GM21515 (cell line): ENCODE results near the gene NPY4R.
"Not testable (repeated sequence)": the region's sequence is repeated elsewhere in the genome, so short reads cannot be mapped to it uniquely, and the experiment has no call there.

Experiments used
- ATAC-seq: cut with Tn5 transposase; IDR thresholded peaks from one replicate; pipeline ENCODE4 v1.9.1; 2021; ENCODE audit not compliant: unreplicated experiment

The NPY4R gene, protein sequence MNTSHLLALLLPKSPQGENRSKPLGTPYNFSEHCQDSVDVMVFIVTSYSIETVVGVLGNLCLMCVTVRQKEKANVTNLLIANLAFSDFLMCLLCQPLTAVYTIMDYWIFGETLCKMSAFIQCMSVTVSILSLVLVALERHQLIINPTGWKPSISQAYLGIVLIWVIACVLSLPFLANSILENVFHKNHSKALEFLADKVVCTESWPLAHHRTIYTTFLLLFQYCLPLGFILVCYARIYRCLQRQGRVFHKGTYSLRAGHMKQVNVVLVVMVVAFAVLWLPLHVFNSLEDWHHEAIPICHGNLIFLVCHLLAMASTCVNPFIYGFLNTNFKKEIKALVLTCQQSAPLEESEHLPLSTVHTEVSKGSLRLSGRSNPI

GRCh38 chr10:46465765-46466164 lies at the start of gene NPY4R:
Gene NPY4R (minus strand): TSS chr10:46465958. CDS start chr10:46462635, 3,323 bp downstream.
- not testable (repeated sequence) for ATAC-seq

- ATAC-seq, result no peak
These were observed 49.6 kb upstream of the NPY4R start for GRCh38 chr10:46515366-46515765.

DNA sequence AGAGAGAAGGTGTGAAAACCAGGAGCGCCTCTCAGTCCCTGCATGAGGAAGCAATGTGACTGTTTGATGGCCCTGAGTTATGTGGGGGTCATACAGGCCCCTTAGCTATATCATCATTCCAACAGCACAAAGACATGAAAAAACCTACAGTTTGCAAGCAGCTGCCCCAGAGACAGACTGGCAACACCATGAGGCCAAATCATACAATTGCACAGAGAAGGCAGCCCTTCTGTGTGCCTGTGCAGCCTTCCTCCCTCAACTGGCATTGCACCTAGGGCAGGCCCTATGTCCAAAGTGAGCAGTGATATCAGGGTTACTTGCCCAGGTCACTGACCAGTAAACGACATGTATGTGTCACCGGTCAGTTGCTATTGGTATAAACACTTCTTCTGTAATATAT lies 49.1 kb upstream of the NPY4R start:
- no peak for ATAC-seq

- ATAC-seq, result no peak
These were observed 48.7 kb upstream of the NPY4R start for GRCh38 chr10:46514431-46514861.

GRCh38 chr10:46513333-46513732 lies 47.6 kb upstream of the NPY4R start:
- not testable (repeated sequence) for ATAC-seq

- ATAC-seq, result not testable (repeated sequence)
These were observed 47.0 kb upstream of the NPY4R start for GRCh38 chr10:46512725-46513124.

- ATAC-seq, result not testable (repeated sequence)
These were observed 46.2 kb upstream of the NPY4R start for GRCh38 chr10:46512002-46512401.

DNA sequence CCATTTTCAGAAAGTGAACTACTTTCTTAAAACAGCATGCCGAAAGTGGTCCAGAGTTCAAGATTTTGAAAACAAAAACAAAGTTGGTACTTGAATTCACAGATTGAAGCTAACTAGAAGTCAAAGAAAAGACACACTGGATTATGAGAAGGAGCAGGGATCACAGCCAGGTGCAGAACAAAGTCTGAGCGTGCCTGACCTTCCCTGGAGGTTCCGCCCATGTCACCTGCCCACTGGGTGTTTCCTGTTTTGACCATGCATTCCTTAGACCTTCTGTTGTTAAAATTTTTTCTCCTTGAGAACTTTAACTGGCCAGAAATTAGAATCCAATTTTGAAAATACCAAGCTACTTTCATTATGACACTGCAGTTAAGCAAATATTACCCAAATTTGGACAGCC lies 34.2 kb upstream of the NPY4R start:
- ATAC-seq, result not testable (repeated sequence)

DNA sequence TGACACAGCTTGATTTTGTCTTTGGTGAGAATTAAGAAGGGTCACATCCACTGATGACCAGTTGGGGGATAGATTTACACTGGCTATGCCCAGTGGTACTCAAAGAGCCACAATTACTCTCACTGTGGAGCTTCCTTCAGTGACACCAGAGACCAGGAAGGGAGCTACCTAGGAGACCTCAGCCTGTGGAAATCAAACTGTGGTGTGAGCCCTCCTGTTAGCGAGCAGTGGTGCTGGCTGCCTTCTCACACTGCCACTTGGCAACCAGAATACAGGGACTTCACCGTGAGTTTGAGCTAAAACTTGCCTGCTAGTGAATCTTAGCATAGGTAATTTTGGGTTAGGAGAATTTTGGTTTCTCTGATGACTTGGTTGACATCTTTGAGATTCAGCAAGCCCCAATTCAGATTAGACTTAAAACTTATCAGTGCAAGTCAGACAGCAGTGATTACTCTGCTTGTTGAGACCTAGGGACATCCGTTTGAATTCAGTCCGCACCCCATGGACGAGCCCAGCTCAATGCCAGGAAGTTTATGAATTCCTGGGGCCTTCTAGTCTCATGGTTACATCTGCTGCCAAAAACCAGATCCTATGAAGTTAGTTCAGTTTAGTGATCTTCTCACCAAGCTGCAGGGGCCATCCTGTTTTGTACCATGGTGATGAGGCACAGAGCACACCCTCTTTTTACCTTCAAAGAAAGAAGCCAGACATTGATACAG lies 33.4 kb upstream of the NPY4R start:
- ATAC-seq, result not testable (repeated sequence)

DNA sequence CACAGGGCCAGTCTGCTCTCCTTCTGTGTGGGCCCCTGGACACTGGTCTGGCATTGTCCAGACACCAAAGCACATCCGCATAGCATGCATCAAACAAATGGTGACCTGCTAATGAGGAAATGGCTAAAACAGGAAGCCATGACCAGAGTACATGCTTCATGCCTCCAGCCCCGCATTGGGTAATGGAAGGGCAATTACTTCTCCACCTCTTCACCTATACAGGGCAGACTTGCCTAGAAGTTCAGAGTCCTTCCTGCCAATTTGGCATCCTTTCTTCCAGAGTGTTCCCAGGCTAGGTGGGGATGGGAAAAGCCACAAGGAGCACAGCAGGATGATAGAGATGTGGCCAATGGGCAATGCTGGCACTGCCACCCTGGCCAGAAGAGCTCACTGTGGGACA lies 32.1 kb upstream of the NPY4R start:
- not testable (repeated sequence) for ATAC-seq

- ATAC-seq, result not testable (repeated sequence)
These were observed 31.6 kb upstream of the NPY4R start for GRCh38 chr10:46497401-46497800.

DNA sequence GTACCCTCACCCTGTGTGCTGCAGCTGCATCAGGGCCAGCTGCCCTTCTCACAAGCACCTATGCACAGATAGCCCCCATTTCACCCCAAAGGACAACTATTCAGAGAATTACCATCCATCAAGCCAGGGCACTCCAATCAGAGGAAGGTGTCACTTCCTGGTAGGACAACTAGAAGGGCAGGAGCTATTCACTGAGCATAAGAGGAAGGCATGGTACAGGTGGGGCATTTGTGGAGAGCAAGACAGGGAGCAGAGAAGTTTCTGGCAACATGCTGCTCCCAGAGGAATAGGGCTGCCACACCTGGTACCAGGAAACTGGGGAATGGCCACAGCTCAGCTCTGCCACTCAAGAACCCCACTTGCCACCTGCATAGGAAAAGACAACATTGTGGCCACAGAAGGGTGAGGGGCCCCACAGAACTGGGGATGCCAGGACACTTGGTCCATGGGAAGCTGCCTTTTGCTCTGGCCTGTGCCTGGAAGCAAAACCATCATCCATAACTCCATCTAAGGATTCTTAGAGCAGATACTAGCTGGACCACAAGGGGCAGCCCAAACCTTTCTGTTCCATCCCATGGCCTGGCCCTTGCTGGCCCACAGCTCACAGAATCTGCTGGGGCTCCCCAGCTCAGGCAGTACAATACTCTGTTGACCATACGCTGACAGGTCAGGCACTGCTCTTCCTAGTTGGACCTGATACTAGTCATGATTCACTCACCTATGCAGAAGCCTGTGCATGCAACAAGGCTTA lies 25.8 kb upstream of the NPY4R start:
- ATAC-seq, result not testable (repeated sequence)

GRCh38 chr10:46490285-46490684 lies 24.5 kb upstream of the NPY4R start:
- not testable (repeated sequence) for ATAC-seq

DNA sequence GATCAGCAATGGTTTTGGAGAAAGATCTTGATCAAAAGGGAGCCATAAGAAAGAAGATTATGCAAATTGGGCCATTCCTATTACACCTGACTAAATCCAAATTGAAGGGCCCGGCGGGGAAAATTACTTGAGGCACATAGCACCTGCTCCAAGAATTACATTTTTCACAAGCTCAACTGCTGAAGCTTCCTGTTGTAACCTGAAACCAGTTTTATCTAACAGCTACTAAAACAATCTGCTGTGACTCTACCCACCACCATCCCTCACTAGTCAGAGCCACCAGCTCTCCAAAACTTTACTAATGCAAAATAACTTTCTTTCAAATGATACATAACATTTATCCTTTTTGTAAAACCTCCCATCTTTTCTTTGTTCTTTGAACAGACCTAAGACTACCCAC lies 20.7 kb upstream of the NPY4R start:
- ATAC-seq, result not testable (repeated sequence)

DNA sequence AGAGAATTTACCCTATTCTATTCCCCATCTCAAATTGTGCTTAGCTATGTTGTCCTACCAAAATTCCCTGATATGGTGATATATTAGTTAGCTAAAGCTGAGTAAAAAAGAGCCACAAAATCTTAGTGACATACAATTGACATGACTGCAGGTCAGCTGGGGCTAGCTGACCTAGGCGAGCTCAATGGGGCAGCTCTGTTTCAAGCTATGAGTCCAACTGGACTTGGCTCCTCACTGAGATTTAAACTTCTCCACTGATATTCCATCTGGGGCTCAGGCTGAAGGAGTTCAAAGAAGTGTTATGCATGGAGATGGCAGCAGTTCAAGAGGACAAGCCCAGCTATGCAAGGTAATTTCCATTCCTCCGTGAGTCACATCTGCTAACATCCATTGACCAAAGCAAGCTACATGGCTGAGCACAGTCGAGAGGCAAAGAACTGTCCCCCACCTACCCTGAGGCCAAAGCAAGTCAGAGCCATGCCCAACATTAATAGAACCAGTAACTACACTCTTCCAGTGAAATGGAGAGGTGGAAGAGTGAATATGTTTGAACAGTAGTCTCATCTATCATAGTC lies 9.1 kb upstream of the NPY4R start:
- ATAC-seq, result not testable (repeated sequence)

DNA sequence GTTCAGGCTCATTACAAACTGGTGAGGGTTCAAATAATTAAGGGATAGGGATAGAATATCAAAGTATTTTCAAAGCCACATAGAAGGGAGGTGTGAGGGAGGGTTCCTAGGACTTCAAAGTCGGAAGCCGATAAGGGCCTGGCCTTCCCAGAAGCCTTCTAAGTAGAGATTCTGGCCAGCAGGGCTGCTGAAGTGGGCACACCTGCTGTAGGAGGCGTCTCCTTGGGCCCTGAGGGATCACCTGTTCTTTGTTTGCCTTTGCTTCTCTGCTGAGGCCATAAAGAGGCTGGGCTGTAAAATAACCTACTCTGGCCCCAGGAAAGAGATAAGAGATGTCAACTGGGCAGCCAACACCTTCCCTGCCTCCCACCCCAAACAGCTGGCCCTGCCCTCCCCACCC lies 8.0 kb upstream of the NPY4R start:
- ATAC-seq, result not testable (repeated sequence)

GRCh38 chr10:46470134-46470533 lies 4.4 kb upstream of the NPY4R start:
- ATAC-seq, result not testable (repeated sequence)

- not testable (repeated sequence) for ATAC-seq
These were observed 2.5 kb upstream of the NPY4R start for GRCh38 chr10:46468119-46468809.

- ATAC-seq, result not testable (repeated sequence)
These were observed 2.1 kb downstream of the NPY4R start for GRCh38 chr10:46463608-46464007.

DNA sequence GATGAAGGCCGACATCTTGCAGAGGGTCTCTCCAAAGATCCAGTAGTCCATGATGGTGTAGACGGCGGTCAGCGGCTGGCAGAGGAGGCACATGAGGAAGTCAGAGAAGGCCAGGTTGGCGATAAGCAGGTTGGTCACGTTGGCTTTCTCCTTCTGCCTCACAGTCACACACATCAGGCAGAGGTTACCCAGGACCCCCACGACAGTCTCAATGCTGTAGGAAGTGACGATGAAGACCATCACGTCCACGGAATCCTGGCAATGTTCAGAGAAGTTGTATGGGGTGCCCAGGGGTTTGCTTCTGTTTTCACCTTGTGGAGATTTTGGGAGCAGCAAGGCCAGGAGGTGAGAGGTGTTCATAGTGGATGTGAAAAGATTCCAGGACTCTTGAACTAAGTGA lies 3.5 kb downstream of the NPY4R start:
- ATAC-seq, result not testable (repeated sequence)
